ENCODE data around the gene ADGB. TPM values are rescaled to one million over a fixed set of nuclear protein-coding genes. Genes with fewer than 3 reads are reported as not detected.

Gene ADGB
- polyA plus RNA-seq, 2 of the 4 experiments (the other 2 are of a cell fraction): not detected

DNA sequence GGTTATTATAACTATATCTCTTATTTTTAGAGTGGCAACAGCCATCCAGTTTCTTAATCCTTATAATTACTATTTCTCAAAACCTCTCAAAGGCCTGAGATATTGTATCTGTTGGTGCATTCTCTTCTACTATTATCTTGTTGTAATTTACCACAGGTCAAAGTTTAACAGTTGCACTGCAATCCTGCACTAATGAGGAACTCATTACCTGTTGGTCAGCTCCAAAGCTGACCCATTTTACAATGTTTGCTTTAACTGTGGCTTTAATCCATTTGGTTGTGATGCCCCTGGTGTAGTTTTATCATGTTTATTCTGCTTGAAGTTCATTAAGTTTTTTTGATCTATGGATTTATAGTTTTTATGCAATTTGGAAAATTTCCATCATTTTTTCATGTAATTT is 6.3 kb upstream of the ADGB start (continued):
- TF ChIP-seq, protein P1, sequence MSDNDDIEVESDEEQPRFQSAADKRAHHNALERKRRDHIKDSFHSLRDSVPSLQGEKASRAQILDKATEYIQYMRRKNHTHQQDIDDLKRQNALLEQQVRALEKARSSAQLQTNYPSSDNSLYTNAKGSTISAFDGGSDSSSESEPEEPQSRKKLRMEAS (IDR thresholded peaks at IDR 0.05): no peak

DNA sequence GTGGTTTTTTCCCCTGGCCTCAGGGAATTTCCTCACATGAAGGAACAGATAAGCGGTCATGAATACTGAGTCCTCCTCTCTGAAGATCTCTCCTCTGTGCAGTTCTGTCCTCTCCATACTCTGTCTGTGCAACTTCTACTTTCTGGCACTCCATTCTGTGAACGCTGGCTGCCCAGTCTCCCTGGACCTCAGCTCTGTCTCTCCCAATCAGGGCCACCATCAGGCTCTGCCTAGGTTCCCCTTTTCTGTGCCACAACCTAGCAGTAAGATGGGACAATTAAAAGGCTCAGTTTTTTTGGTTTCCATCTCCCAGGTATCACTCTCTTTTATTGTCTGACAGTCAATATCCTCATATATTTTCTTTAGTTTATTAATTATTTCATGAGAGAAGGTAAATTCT is 4.8 kb upstream of the ADGB start:
- Histone ChIP-seq H3K4me2 (no peak overlapping the region), H3K4me1 (no peaks in the 10 kb centered on the region), H3K4me3 (no peak overlapping the region), H3K27ac (no peak overlapping the region), H3K9me3 (no peaks in the 10 kb centered on the region)
- CTCF ChIA-PET: no interaction called here
- ATAC-seq (no peak), FAIRE-seq (no peak), DNase-seq (ENCODE audit: low read depth in 1 of 2, low spot score in 1 of 2) (no peak)
- WGBS (ENCODE audit: missing lambda C conversion rate): 11% methylated on average over 2 of the region's 2 CpGs
- POLR2A ChIA-PET: no interaction called here
- TF ChIP-seq, protein P2, sequence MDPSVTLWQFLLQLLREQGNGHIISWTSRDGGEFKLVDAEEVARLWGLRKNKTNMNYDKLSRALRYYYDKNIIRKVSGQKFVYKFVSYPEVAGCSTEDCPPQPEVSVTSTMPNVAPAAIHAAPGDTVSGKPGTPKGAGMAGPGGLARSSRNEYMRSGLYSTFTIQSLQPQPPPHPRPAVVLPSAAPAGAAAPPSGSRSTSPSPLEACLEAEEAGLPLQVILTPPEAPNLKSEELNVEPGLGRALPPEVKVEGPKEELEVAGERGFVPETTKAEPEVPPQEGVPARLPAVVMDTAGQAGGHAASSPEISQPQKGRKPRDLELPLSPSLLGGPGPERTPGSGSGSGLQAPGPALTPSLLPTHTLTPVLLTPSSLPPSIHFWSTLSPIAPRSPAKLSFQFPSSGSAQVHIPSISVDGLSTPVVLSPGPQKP (IDR thresholded peaks at IDR 0.05; ENCODE audit: low read depth, low read length): no peak
- no peak for TF ChIP-seq CBX2 (IDR thresholded peaks at IDR 0.05; ENCODE audit: borderline replicate concordance, low read depth)
- no peak for TF ChIP-seq CEBPB (IDR thresholded peaks at IDR 0.05)
- TF ChIP-seq, protein P3, sequence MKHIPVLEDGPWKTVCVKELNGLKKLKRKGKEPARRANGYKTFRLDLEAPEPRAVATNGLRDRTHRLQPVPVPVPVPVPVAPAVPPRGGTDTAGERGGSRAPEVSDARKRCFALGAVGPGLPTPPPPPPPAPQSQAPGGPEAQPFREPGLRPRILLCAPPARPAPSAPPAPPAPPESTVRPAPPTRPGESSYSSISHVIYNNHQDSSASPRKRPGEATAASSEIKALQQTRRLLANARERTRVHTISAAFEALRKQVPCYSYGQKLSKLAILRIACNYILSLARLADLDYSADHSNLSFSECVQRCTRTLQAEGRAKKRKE (CRISPR knock-in tag; IDR thresholded peaks at IDR 0.05; ENCODE audit: low read depth): no peak
- TF ChIP-seq ZC3H11A (IDR thresholded peaks at IDR 0.05): no peak
- TF ChIP-seq, protein P4, sequence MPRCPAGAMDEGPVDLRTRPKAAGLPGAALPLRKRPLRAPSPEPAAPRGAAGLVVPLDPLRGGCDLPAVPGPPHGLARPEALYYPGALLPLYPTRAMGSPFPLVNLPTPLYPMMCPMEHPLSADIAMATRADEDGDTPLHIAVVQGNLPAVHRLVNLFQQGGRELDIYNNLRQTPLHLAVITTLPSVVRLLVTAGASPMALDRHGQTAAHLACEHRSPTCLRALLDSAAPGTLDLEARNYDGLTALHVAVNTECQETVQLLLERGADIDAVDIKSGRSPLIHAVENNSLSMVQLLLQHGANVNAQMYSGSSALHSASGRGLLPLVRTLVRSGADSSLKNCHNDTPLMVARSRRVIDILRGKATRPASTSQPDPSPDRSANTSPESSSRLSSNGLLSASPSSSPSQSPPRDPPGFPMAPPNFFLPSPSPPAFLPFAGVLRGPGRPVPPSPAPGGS (IDR thresholded peaks at IDR 0.05): no peak
- no peak for TF ChIP-seq ZNF302 (CRISPR knock-in tag; IDR thresholded peaks at IDR 0.05)
- no peak for TF ChIP-seq EHF (CRISPR knock-in tag; IDR thresholded peaks at IDR 0.05)

DNA sequence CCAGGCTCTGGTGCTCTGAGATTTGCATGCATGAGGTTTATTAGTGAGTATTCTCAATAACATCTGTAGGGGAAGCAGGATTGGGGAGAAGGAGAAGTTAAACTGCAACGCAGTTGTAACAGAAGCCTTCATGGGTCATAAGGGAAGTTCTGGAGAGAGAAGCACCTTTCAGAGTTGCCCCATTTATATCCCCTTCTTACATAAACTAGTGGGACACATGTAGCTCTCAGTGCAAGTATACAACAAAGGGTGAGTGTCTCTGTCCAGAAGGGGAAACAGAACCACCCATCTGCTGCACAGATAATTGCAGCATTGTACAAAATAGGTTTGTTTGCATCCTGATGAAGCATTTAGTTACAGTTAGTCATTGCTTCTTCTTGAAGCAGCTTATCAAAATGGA is 4.3 kb upstream of the ADGB start:
- Histone ChIP-seq H3K27ac (no peak overlapping the region), H3K9me3 (no peaks in the 10 kb centered on the region), H3K4me1 (no peaks in the 10 kb centered on the region), H3K4me2 (no peak overlapping the region), H3K4me3 (no peak overlapping the region)
- DNase-seq (ENCODE audit: low read depth in 1 of 2, low spot score in 1 of 2) (no peak), ATAC-seq (no peak), FAIRE-seq (no peak)
- no peak for TF ChIP-seq TFCP2L1 (CRISPR knock-in tag; IDR thresholded peaks at IDR 0.05)
- TF ChIP-seq, protein P5, sequence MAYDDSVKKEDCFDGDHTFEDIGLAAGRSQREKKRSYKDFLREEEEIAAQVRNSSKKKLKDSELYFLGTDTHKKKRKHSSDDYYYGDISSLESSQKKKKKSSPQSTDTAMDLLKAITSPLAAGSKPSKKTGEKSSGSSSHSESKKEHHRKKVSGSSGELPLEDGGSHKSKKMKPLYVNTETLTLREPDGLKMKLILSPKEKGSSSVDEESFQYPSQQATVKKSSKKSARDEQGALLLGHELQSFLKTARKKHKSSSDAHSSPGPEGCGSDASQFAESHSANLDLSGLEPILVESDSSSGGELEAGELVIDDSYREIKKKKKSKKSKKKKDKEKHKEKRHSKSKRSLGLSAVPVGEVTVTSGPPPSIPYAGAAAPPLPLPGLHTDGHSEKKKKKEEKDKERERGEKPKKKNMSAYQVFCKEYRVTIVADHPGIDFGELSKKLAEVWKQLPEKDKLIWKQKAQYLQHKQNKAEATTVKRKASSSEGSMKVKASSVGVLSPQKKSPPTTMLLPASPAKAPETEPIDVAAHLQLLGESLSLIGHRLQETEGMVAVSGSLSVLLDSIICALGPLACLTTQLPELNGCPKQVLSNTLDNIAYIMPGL (CRISPR knock-in tag; IDR thresholded peaks at IDR 0.05; ENCODE audit: borderline replicate concordance): no peak
- TF ChIP-seq FOSL2 (IDR thresholded peaks at IDR 0.05): no peak
- TF ChIP-seq FOSL2 (CRISPR knock-in tag; IDR thresholded peaks at IDR 0.05): no peak
- no peak for TF ChIP-seq CBX2 (IDR thresholded peaks at IDR 0.05; ENCODE audit: borderline replicate concordance, low read depth)
- TF ChIP-seq ESRRA (IDR thresholded peaks at IDR 0.05; ENCODE audit: borderline replicate concordance, low read length): no peak
- ChIA-PET POLR2A (no interaction called here), CTCF (no interaction called here)
- WGBS (ENCODE audit: missing lambda C conversion rate): 76% methylated on average over 1 of the region's 1 CpG

DNA sequence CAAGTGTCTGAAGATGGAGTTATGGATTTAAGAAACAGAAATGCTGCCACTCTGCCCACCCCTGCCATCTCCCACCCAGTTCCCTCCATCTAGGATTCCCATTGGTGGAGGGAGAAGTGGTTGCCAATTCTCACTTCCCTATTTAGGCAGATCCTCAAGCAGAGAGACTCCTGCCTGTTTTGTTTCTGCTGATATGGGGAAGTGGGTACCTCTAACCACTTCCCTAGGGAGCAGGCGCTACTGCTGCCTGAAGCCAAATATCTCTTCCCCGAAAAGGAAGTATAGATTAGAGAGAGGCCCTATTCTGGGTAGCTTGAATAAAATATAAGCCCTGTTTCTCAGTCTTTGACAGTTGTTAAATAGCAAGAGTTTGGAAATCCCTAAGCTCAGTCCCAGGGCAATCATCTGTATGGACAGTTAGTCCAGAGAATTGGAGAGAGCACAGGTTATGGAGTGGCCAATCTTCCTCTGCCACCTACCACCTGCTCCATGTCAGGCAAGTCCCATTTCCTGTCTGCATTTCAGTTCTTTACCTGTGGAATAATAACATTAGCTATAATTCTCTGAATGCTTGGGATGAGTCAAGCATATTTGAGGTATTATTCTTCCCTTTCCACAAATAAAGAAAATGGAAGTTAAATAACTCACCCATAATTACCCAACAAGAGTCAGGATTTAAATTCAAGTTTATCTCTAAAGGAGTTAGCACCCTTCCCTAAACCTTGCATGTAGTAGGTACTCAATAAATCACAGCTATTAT is 2.6 kb upstream of the ADGB start:
- H3K4me2 ChIP-seq: no peak overlapping the region
- H3K9me3 ChIP-seq: no peaks in the 10 kb centered on the region
- no peak overlapping the region for H3K27ac ChIP-seq
- no peak overlapping the region for H3K4me3 ChIP-seq
- ATAC-seq (no peak), DNase-seq (ENCODE audit: low read depth in 1 of 2, low spot score in 1 of 2) (no peak), FAIRE-seq (no peak)
- CTCF ChIA-PET: interaction anchor here (1.2 to 1.3 kb wide), 2 partner anchors 10 to 53 kb away, joined by 3 to 5 read pairs; partner anchors contain the start of gene RAB32
- WGBS (ENCODE audit: missing lambda C conversion rate): 32% methylated on average over 2 of the region's 2 CpGs
- TF ChIP-seq RARB (CRISPR knock-in tag; IDR thresholded peaks at IDR 0.05): no peak
- TF ChIP-seq, protein P1 (IDR thresholded peaks at IDR 0.05): no peak
- TF ChIP-seq FOSB (CRISPR knock-in tag; IDR thresholded peaks at IDR 0.05): no peak
- no peak for TF ChIP-seq HOXB13 (CRISPR knock-in tag; IDR thresholded peaks at IDR 0.05; ENCODE audit: low read depth)
- no peak for TF ChIP-seq FOXS1 (CRISPR knock-in tag; IDR thresholded peaks at IDR 0.05)
- TF ChIP-seq, protein P3 (CRISPR knock-in tag; IDR thresholded peaks at IDR 0.05; ENCODE audit: low read depth): no peak
- TF ChIP-seq FOSL2 (IDR thresholded peaks at IDR 0.05): no peak
- TF ChIP-seq FOSL2 (CRISPR knock-in tag; IDR thresholded peaks at IDR 0.05): no peak
- TF ChIP-seq CEBPB (IDR thresholded peaks at IDR 0.05): no peak
- TF ChIP-seq RAD21 (conservative IDR thresholded peaks at IDR 0.05 in 1 of 2, IDR thresholded peaks at IDR 0.05 in 1 of 2): no peak
- POLR2A ChIA-PET: no interaction called here
- no peaks in the 10 kb centered on the region for H3K4me1 ChIP-seq

Measured in A549 (cell line).